GM19239 (cell line): ENCODE data around the gene INS.
"Not testable (repeated sequence)": the region's sequence is repeated elsewhere in the genome, so short reads cannot be mapped to it uniquely, and the experiment has no call there.

ENCODE experiments used
- DNase-seq: peaks from one replicate; pipeline ENCODE4 v3.0.0; 2011; ENCODE audit warnings: low spot score; ENCODE audit not compliant: insufficient read length
- FAIRE-seq: peaks from 2 replicates; lab custom pipeline; 2011; peaks lifted over from hg19 to GRCh38; lab: Jason Lieb, UNC

INS gene

GRCh38 chr11:2185324-2186085 lies 24.5 kb upstream of the INS start:
- no peak for DNase-seq
- FAIRE-seq = no peak

GRCh38 chr11:2182692-2183474 lies 21.9 kb upstream of the INS start:
- DNase-seq (no peak), FAIRE-seq (no peak)

DNA sequence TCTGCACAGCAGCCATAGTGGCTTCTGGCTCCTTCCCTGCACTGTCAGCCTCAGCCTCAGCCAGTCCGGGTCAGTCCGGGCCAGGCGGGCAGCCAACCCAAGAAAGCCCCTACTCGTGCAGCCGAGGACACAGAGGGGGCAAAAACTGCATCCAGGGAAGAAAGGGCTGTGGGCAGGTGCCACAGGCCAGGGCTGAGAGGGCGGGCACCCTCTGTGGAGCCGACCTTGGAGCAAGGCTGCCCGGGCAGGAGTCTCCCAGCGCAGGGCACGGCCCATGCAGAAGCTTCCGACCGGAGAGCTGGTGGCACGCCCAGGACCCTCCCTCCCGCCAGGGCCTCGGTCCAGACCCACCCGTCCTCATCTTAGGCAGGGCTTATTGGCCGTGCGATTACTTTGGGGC lies 21.1 kb upstream of the INS start:
- no peak for DNase-seq
- FAIRE-seq = no peak

DNA sequence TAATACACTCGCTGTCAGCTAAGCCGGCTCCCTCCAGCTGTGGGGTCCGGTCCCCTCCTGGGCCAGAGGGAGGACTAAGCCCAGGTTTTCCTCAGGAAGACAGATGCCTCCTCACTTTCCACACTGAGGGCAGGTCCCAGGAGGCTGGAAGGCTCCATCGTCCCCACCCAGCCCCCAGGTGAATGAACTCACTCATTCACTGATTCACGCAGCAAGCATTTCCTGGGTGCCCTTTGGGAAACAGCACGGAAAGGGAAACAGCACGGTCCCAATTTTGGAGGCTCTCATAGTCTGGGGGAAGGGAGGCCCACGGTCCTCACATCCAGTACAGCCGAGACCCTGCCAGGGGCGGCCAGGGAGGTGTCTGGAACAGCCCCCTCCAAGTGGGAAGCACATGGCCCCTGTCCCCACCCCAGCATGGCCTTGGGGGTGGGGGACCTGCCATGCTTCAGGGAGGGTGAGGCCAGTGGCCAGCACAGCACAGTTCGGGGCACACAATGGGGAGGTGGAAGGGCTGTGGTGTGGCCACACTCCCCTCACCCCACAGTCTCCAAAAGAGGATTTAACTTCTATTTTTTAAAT lies 19.9 kb upstream of the INS start:
- no peak for FAIRE-seq
- DNase-seq = no peak

DNA sequence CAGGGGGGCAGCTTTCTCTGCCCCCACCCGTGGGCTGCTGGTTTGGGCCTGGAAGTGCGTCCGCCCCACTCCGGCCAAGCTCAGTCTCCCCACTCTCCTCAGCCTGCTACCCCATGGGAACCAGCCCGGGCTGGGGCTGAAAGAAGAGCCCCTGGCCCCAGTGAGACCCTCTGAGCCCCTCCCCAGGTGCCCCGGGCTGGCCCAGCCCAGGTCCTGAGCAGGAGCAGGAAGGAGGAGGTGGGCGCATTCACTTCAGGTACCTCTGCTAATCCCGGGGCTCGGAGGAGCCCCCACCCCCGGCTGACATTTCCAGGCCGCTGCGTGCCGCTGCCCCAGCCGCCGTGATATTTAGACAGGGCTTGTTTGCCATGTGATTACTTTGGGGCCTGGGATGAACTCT lies 19.3 kb upstream of the INS start:
- no peak for DNase-seq
- FAIRE-seq = no peak

GRCh38 chr11:2179516-2179915 lies 18.5 kb upstream of the INS start:
- no peak for FAIRE-seq
- DNase-seq = no peak

- FAIRE-seq (no peak), DNase-seq (no peak)
Measured at GRCh38 chr11:2178906-2179494, 18.0 kb upstream of the INS start.

GRCh38 chr11:2178055-2178773 lies 17.2 kb upstream of the INS start:
- not testable (repeated sequence) for DNase-seq, FAIRE-seq

DNA sequence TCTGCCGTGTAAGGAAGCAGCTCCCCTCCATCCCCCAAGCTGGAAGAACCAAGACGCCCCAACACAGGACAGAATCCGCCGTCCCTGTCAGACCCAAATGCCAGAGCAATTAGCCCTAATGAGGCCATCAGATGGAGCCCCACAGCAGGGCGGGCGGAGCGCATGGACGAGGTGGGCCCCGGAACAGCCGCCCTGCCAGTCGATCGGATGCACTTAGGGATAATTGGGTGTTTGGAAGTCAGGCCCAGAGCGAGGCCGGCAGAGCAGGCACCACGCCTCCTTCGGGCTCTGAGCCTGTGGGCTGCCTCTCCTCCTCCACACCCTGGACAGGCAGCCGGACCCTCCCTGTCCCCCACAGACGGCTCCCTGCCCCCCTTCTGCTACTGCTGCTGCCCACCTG lies 16.1 kb upstream of the INS start:
- DNase-seq = no peak
- no peak for FAIRE-seq

GRCh38 chr11:2176389-2176900 lies 15.4 kb upstream of the INS start:
- no peak for DNase-seq
- FAIRE-seq = no peak

DNA sequence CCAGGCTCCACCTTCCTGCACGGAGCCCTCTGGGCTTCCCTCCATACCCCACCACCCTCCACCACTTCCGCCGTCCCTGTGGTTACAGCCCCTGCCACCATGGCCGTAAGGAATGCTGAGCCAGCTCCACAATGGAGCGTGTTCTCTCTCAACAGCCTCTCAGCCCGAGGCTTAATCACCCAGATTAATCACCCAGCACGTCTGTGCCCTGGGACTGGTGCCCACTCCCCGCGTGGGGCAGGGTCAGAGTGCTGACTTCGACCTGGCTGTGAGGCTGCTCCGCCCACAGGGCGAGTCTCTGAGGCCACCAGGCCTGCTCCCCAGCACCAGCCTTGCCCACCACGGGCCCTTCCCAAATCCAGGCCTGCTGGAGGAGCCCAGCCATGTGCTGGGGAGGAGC lies 14.7 kb upstream of the INS start:
- no peak for DNase-seq
- FAIRE-seq = no peak

DNA sequence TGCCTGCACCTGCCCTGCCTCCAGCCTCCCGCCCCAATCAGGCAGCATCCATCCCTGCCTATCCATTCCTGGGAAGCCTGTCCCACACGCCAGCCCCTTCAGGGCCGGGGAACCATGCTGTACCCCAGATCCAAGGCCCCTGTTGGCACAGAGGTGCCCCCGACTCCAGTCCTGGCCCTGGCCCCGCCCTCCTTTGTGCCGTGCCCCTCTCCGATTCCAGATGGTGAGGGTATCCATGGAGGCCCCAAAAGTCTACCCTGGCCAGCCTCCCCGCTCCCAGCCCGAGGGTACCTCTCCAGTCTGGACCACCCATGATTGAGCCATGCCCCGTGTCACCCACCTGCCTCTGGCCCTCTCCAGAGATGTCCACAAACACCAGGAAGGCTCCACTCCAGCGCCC lies 13.4 kb upstream of the INS start:
- no peak for DNase-seq
- no peak for FAIRE-seq

DNA sequence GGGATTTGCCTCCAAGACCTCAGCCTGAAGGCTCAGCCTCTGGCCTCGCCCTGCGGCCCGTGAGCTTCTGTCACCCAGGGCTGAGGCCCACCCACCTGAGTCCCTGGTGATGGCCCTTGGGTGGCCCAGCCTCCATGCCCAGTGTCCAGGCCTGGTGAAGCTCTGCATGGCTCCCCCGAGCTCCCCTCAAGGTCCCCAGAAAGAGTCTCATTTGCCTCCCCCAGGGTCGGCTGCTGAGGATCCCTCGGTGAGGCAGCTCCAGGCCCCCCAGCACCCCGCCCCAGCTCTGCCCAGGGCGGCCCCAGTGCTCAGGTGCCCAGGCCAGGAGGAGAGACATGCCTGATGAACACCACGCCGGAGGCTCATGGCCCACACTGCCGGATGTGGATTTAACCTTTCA lies 12.8 kb upstream of the INS start:
- FAIRE-seq (no peak), DNase-seq (no peak)

- no peak for FAIRE-seq
- DNase-seq = no peak
Measured at GRCh38 chr11:2173150-2173693, 12.2 kb upstream of the INS start.

- DNase-seq (no peak), FAIRE-seq (no peak)
Measured at GRCh38 chr11:2172676-2173075, 11.7 kb upstream of the INS start.

- no peak for FAIRE-seq
- no peak for DNase-seq
Measured at GRCh38 chr11:2171591-2172003, 10.6 kb upstream of the INS start, which contains the start of gene TH. Gene TH, minus strand, starts transcription at chr11:2171815. Its CDS starts 29 bp downstream, at chr11:2171786.

- no peak for FAIRE-seq
- DNase-seq = no peak
Measured at GRCh38 chr11:2169626-2170570, 8.9 kb upstream of the INS start.

DNA sequence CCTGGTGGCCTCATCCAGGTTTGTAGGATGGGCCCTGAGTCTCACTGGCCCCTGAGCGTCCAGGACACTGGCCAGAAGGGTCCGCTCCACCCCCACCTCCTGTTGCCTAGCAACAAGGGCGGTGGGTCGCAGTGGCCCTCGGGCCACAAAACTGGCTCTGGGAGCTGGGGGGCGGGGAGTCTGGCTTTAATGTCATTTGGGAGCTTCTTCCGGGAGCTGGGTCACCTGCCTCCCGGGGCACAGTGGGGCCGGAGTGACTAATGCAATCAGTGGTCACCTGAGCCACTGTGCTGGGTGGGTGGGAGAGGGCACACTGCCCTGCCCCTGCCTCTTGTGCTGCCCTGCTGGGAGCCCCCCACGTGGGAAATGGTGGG lies 8.0 kb upstream of the INS start:
- no peak for FAIRE-seq
- DNase-seq = no peak
